ENCODE data around the gene CNTF. TPM values are rescaled to one million over a fixed set of nuclear protein-coding genes. Genes with fewer than 3 reads are reported as not detected.

The CNTF gene
- total RNA-seq, 1 donor from 2014 or later = 1.6 TPM

DNA sequence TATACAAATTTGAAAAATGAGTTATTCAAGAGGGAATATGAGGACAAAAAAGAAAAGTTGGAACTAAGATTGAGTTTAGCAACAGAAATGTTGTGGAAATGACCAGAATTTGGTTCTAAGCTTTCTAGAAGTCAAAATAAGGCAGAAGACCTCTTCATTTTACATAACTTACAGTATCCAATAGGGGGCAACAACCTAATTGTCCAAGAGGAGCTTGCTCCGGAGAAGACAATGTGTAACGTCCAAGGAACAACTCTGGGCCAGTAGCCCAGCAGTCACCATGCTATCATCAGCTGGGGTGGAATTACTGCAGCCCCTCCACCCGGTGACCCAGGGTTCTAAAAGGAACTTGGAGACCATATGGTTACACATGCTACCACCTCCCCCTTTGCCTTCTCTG lies 14.1 kb downstream of the CNTF start:
- Mint-ChIP-seq H3K36me3 (ENCODE audit: low read depth, unreplicated experiment) (no peaks in the 10 kb centered on the region), H3K4me3 (ENCODE audit: unreplicated experiment) (no peak overlapping the region), H3K27me3 (ENCODE audit: unreplicated experiment) (peaks cover 2% of the 10 kb centered on the region), H3K9me3 (ENCODE audit: unreplicated experiment) (no peaks in the 10 kb centered on the region), H3K4me1 (ENCODE audit: unreplicated experiment) (peaks cover 8% of the 10 kb centered on the region), H3K27ac (ENCODE audit: unreplicated experiment) (no peak overlapping the region)
- TF ChIP-seq, protein P1, sequence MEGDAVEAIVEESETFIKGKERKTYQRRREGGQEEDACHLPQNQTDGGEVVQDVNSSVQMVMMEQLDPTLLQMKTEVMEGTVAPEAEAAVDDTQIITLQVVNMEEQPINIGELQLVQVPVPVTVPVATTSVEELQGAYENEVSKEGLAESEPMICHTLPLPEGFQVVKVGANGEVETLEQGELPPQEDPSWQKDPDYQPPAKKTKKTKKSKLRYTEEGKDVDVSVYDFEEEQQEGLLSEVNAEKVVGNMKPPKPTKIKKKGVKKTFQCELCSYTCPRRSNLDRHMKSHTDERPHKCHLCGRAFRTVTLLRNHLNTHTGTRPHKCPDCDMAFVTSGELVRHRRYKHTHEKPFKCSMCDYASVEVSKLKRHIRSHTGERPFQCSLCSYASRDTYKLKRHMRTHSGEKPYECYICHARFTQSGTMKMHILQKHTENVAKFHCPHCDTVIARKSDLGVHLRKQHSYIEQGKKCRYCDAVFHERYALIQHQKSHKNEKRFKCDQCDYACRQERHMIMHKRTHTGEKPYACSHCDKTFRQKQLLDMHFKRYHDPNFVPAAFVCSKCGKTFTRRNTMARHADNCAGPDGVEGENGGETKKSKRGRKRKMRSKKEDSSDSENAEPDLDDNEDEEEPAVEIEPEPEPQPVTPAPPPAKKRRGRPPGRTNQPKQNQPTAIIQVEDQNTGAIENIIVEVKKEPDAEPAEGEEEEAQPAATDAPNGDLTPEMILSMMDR (IDR thresholded peaks at IDR 0.05; ENCODE audit: unreplicated experiment) = no peak
- DNase-seq (ENCODE audit: low spot score) = no peak

DNA sequence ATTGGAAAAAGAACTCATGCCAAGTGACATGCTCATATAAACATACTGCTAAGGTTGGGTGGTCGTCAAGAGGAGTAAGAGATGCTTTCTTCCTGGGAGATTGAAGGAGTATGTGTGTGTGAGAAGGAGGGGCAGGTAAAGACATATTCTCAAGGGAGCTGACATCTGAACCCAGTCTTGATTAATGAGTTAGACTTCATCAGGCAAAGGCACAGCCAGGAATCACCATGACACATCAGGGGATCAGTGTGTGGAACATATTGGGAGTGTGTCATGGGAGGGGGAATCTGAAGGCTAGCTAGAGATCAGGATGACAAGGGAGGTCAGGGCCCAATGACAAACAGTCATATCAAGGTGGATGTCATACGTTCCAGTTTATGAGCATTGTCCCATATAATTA lies 14.9 kb downstream of the CNTF start:
- no peak for DNase-seq (ENCODE audit: low spot score)
- Mint-ChIP-seq H3K9me3 (ENCODE audit: unreplicated experiment) (no peaks in the 10 kb centered on the region), H3K27ac (ENCODE audit: unreplicated experiment) (no peak overlapping the region), H3K27me3 (ENCODE audit: unreplicated experiment) (peaks cover 2% of the 10 kb centered on the region), H3K4me1 (ENCODE audit: unreplicated experiment) (peaks cover 8% of the 10 kb centered on the region), H3K4me3 (ENCODE audit: unreplicated experiment) (no peak overlapping the region), H3K36me3 (ENCODE audit: low read depth, unreplicated experiment) (no peaks in the 10 kb centered on the region)
- TF ChIP-seq, protein P1 (IDR thresholded peaks at IDR 0.05; ENCODE audit: unreplicated experiment) = no peak

DNA sequence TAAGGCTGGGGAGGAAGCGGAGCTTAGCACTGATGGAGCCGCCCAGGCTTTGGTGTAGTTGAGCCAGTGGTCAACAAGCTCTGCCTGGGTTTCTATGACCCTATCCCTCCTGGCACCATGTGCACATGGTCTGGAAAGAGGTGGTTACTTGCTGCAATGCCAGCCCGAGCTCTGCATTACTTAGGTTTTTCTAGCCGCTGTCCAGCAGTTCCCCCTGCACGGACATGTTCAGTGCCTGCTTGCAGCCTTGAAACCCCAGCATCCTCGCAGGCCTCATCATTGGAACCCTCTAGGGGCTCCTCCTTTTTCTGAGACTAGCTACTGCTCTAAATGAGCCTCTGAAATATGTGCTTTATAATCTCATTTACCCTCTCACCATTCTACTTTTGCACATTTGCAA lies 16.6 kb downstream of the CNTF start:
- peaks cover 8% of the 10 kb centered on the region for H3K4me1 Mint-ChIP-seq (ENCODE audit: unreplicated experiment)
- H3K27ac Mint-ChIP-seq (ENCODE audit: unreplicated experiment) = no peak overlapping the region
- DNase-seq (ENCODE audit: low spot score) = no peak
- no peak overlapping the region for H3K4me3 Mint-ChIP-seq (ENCODE audit: unreplicated experiment)
- no peaks in the 10 kb centered on the region for H3K36me3 Mint-ChIP-seq (ENCODE audit: low read depth, unreplicated experiment)
- TF ChIP-seq, protein P1 (IDR thresholded peaks at IDR 0.05; ENCODE audit: unreplicated experiment) = no peak
- no peaks in the 10 kb centered on the region for H3K9me3 Mint-ChIP-seq (ENCODE audit: unreplicated experiment)
- H3K27me3 Mint-ChIP-seq (ENCODE audit: unreplicated experiment) = peaks cover 2% of the 10 kb centered on the region

DNA sequence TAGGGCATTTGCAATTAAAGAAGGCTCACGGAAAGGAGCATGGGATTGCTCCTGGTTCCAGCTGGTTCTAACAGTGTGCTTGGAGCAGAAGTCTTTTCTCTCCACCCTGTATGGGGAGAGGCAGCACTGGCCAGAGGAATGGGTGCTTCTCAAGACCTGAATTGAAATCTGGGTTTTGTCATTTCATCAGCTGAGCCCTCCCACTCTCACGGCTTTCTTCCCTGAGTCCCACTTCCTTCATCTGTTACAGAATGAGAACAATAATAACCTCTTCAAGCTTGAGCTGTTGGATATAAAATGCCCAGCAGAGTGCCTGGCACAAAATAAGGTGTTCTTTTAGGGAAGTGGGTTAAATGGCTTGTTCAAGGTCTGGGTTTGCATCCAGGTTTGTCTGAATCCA lies 17.2 kb downstream of the CNTF start:
- Mint-ChIP-seq H3K4me1 (ENCODE audit: unreplicated experiment) (peaks cover 8% of the 10 kb centered on the region), H3K4me3 (ENCODE audit: unreplicated experiment) (no peak overlapping the region), H3K36me3 (ENCODE audit: low read depth, unreplicated experiment) (no peaks in the 10 kb centered on the region), H3K27me3 (ENCODE audit: unreplicated experiment) (peaks cover 2% of the 10 kb centered on the region), H3K27ac (ENCODE audit: unreplicated experiment) (no peak overlapping the region), H3K9me3 (ENCODE audit: unreplicated experiment) (no peaks in the 10 kb centered on the region)
- no peak for DNase-seq (ENCODE audit: low spot score)
- TF ChIP-seq, protein P1 (IDR thresholded peaks at IDR 0.05; ENCODE audit: unreplicated experiment) = no peak

DNA sequence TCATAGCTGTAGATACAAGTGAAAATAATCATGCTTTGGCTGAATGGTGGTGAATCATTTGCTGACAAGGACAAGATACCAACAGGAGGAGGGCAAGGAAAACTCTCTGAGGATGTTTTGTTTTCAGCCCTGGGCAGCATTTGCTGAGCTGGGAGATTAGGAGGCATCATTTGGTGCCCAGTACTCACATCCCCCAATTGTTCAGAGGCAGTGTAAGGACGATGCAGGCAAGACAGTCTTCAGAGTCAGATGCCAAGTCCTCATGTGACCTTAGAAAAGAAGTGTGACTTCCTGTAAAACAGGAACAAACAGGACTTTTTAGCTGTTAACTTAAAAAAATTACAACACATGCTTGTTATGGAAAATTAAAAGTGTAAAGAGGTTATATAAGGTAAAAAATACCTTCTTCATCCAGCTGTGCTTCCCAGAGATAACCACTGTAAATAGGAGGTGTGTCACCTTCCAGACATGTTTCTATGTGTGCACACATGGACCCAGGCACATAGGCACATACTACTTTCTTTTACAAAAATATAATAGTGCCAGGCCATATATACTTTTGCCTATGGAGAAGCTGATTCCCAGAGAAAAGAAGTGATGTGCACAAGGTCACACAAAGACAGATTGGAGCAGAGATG lies 18.0 kb downstream of the CNTF start:
- peaks cover 2% of the 10 kb centered on the region for H3K27me3 Mint-ChIP-seq (ENCODE audit: unreplicated experiment)
- H3K27ac Mint-ChIP-seq (ENCODE audit: unreplicated experiment) = no peak overlapping the region
- DNase-seq (ENCODE audit: low spot score) = no peak
- H3K9me3 Mint-ChIP-seq (ENCODE audit: unreplicated experiment) = no peaks in the 10 kb centered on the region
- no peaks in the 10 kb centered on the region for H3K36me3 Mint-ChIP-seq (ENCODE audit: low read depth, unreplicated experiment)
- no peak overlapping the region for H3K4me3 Mint-ChIP-seq (ENCODE audit: unreplicated experiment)
- TF ChIP-seq, protein P1 (IDR thresholded peaks at IDR 0.05; ENCODE audit: unreplicated experiment) = no peak
- peaks cover 8% of the 10 kb centered on the region for H3K4me1 Mint-ChIP-seq (ENCODE audit: unreplicated experiment)
